Prostate gland (tissue), 2 donors: ENCODE data around the gene ZNF316.

Source experiments
- POLR2A ChIP-seq: fragments of 450-650 bp; IDR thresholded peaks from one replicate; pipeline ENCODE4 v1.6.1; 2016; ENCODE audit warnings: antibody characterized with exemption, mild to moderate bottlenecking
- POLR2AphosphoS5 ChIP-seq: sonication (generic); formaldehyde crosslinking; IDR thresholded peaks from one replicate; pipeline ENCODE4 v1.6.1; 2017; ENCODE audit warnings: antibody characterized with exemption
- TF ChIP-seq, protein P1 (sequence below), 4 experiments: fragments of 200-600 bp in 2 of 4; fragments of 450-650 bp in 2 of 4; sonication (generic) in 2 of 4; IDR thresholded peaks; 1 replicate in 3 of 4; 2 replicates in 1 of 4; pipeline ENCODE4 v1.5.1; 2016 to 2019; ENCODE audit warnings: antibody characterized with exemption in 4 of 4, mild to moderate bottlenecking in 2 of 4, moderate library complexity in 2 of 4

DNA sequence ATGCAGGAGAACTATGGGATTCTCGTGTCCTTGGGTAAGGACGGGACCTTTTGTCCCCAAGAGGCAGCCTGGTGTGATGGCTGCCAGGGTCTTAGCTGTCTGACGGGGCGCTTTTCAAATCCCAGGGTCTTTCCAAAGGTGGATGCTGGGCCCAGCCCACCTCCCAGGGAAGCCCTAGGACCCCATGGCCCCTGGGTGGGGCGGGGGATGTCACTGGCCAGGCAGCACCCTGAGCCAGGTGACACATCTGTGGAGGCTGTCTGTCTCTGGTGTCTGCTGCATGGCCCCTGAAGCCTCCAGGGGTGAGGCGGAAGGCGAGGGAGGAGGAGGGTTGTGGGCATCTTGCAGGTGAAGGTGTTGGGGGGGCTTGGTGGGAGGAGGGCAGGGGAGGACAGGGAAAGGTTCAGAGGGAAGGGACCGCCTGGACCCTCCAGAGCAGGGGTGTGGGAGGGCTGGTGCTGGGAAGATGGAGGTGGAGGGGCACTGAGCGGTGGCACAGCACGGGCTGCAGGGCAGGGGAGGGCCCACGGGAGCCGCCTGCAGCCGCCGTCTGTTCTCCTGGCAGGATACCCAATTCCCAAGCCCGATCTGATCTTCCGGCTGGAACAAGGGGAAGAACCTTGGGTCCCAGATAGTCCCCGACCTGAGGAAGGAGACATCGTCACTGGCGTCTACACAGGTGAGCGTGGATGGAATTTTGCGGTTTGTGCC lies 7.0 kb downstream of the ZNF316 start:
- TF ChIP-seq, protein P1, sequence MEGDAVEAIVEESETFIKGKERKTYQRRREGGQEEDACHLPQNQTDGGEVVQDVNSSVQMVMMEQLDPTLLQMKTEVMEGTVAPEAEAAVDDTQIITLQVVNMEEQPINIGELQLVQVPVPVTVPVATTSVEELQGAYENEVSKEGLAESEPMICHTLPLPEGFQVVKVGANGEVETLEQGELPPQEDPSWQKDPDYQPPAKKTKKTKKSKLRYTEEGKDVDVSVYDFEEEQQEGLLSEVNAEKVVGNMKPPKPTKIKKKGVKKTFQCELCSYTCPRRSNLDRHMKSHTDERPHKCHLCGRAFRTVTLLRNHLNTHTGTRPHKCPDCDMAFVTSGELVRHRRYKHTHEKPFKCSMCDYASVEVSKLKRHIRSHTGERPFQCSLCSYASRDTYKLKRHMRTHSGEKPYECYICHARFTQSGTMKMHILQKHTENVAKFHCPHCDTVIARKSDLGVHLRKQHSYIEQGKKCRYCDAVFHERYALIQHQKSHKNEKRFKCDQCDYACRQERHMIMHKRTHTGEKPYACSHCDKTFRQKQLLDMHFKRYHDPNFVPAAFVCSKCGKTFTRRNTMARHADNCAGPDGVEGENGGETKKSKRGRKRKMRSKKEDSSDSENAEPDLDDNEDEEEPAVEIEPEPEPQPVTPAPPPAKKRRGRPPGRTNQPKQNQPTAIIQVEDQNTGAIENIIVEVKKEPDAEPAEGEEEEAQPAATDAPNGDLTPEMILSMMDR (IDR thresholded peaks at IDR 0.05), result no peak
- TF ChIP-seq POLR2AphosphoS5, result no peak
- no peak for TF ChIP-seq POLR2A
